GM18505 (cell line): ENCODE measurements around the gene ZDHHC14.
"Not testable (repeated sequence)": the region's sequence is repeated elsewhere in the genome, so short reads cannot be mapped to it uniquely, and the experiment has no call there.

Experiments used
- ATAC-seq: cut with Tn5 transposase; IDR thresholded peaks from one replicate; pipeline ENCODE4 v1.9.1; 2021; ENCODE audit not compliant: unreplicated experiment
- POLR2A ChIP-seq: IDR thresholded peaks from 4 replicates; pipeline ENCODE4 v1.6.1; 2011; ENCODE audit warnings: borderline replicate concordance; ENCODE audit not compliant: insufficient read depth, insufficient read length; ENCODE audit errors: extremely low read depth

ZDHHC14 gene

DNA sequence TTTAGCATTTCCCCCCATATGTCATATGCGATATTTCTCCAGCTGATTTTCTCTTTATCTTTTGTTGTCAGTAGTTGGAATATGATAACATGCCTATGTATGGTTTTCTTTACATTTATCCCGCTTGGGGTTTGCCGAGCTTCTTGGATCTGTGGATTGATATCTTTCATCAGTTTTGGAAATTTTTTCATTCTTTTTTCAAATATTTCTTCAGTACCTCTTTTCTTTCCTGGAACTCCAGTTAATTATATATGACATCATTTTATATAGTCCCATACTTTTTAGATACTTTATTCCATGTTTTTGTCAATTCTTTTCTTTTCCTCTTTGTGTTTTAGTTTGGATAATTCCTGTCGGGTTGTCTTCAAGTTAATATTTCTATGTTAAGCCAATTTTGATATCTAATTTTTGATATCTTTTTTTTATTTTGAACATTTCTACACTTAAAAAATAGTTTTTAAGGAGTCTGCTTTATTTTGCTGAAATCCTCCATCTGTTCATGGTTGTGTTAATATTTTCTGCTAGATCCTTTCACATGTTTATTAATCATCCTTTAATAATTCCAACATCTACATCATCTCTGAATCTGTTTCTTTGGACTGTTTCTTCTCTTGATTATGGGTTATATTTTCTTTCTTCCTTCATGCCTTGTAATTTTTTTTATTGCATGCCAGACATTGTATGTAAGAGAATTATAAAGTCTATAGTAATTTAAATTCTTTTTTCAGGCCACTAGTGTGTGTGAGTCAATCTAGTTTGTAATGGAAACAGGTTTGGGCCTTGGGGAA lies 9.5 kb downstream of the ZDHHC14 start:
- ATAC-seq: no peak
- no peak for TF ChIP-seq POLR2A

DNA sequence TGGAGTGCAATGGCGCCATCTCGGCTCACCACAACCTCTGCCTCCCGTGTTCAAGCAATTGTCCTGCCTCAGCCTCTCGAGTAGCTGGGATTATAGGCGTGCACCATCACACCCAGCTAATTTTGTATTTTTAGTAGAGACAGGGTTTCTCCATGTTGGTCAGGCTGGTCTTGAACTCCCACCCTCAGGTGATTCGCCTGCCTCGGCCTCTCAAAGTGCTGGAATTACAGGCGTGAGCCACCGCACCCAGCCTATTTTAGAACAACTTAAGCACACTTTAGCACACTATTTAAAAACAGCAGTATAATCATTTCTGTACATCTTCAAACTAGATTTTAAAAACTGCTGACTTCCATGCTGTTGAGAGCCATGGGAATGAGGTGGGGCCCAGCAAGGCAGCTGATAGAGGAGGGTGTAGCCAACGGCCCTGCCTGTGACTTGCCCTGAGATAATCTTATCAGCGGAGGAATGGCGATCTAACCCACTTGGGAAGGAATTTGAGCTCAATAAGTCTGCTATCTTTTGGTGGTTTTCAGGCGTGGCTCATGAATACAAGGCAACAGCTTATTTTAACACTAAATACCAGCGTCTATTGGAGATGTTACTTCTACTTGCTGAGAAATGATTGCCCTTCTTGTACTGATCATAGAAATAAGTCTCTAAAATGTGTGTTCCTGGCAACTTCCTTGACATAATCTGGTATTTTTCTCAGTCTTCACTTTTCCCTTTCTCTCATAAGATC lies 12.1 kb downstream of the ZDHHC14 start:
- no peak for TF ChIP-seq POLR2A
- no peak for ATAC-seq

DNA sequence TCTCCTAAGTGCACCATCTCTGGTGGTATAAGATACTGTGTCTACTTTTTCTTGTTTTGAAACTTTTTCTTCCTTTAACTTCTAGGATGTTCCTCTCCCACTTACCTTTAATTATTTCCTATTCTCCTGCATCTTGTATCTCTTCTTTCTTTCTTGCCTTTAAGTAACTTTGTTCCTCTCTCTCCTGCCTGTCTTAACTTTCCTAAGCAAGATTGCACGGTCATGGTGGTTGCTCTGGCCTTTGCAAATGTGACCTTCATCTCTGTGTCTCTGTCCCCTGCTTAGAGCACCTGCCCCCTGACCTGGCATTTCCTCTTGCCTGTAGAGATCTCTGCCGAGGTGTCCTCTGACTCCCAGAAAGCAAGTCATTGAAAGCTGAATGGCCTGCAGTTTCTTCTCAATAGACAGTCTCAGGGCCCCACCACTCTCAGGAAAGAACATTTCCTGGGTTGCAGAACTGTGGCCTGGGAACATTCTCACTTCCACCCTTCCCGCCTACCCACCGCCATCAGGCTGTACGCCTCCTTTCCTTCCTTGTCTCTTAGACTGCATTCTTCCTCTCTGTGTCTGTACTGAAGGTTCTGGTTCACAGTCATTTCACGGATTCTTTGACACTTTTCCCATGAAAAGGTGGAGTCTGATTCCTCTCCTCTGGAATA lies 12.8 kb downstream of the ZDHHC14 start:
- no peak for ATAC-seq
- no peak for TF ChIP-seq POLR2A

DNA sequence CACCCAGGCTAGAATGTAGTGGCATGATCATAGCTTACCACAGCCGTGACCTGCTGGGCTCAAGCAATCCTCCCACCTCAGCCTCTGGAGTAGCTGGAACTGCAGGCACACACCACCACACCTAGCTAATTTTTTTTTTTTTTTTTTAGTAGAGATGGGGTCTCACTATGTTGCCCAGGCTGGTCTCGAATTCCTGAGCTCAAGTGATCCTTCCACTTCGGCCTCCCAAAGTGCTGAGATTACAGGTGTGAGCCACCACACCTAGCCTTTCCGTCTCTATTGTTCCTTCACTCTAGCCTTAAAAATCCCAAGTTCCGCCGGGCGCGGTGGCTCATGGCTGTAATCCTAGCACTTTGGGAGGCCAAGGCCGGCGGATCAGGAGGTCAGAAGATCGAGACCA lies 14.2 kb downstream of the ZDHHC14 start:
- not testable (repeated sequence) for ATAC-seq

GRCh38 chr6:157396026-157396425 lies 15.0 kb downstream of the ZDHHC14 start:
- ATAC-seq: no peak

GRCh38 chr6:157397660-157398059 lies 16.7 kb downstream of the ZDHHC14 start:
- ATAC-seq: no peak
- no peak for TF ChIP-seq POLR2A

More at GRCh38 chr6:157396026-157396425, 15.0 kb downstream of the ZDHHC14 start:
- TF ChIP-seq POLR2A: no peak

GRCh38 chr6:157398151-157398550 lies 17.2 kb downstream of the ZDHHC14 start:
- TF ChIP-seq POLR2A: no peak
- no peak for ATAC-seq

DNA sequence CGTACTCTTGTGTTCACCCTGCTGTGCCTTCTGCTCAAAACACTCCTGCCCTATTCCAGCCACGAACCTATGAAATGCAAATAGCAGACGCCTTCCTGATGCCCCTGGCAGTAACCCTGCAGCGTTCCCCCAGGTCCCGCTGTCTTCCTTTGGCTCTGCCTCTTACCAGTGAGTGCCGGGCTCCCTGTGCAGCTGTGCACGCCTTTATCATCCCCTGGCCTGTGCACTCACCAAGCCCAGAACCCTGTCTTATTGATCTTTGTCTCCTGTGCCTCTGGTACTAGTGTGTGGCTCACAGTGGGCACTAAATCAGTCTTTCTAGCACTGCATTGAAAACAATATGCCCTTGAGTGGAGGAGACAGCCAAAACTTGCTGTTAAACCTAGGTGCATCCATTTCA lies 19.7 kb downstream of the ZDHHC14 start:
- ATAC-seq: no peak
- TF ChIP-seq POLR2A: no peak

GRCh38 chr6:157401734-157402338 lies 20.8 kb downstream of the ZDHHC14 start:
- no peak for TF ChIP-seq POLR2A
- ATAC-seq: no peak

DNA sequence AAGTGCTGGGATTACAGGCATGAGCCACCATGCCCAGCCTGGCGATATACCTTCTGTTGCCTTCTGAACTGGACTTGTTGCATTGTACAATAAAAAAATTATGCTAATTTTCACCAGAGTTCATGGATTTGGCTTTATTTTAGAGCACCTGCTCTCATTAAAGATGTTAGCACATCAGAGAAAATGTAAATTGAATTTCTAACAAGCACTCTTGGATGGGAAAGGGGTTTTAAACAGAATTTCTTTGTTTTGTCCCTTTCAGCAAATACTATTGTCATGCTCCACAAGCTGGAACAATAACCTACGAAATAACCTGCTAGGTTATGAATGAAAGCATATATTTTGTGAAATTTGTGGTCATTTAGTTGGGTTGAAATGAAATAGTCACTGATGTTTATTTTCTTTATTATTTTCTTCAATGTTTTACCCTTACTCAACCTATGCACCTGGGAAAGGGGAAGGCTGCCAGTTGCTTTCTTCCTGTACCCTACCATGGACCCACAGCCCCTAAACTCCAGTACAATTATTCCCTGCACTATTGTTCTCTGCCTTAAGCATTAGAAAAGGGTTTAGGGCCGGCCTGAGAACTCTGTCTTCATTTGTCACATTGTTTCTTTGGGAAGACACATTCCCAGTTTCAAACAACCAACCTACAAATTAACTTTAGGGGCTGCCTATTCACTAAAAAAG lies 22.2 kb downstream of the ZDHHC14 start:
- no peak for ATAC-seq
- no peak for TF ChIP-seq POLR2A

DNA sequence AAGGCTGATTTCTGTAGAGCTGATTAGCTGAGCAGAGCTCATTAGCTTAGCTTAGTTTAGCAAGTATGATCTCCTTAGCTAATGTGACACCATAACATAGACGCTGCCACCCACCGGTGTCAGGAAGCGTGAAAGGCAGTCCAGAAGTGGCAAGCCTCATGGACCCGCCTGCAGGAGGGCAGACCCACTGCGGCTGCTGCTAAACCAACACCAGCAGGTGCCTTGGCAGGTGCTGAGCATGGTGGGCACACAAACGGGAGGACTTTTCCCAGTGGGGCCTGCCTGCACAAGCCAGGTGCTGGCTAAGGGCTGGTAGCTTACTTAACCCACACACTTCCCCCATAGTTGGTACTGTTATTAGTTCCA lies 22.7 kb downstream of the ZDHHC14 start:
- no peak for TF ChIP-seq POLR2A
- no peak for ATAC-seq

GRCh38 chr6:157405986-157406385 lies 25.0 kb downstream of the ZDHHC14 start:
- no peak for ATAC-seq
- no peak for TF ChIP-seq POLR2A

GRCh38 chr6:157406661-157407060 lies 25.7 kb downstream of the ZDHHC14 start:
- no peak for ATAC-seq
- no peak for TF ChIP-seq POLR2A

GRCh38 chr6:157407646-157408045 lies 26.7 kb downstream of the ZDHHC14 start:
- no peak for TF ChIP-seq POLR2A
- ATAC-seq: no peak

DNA sequence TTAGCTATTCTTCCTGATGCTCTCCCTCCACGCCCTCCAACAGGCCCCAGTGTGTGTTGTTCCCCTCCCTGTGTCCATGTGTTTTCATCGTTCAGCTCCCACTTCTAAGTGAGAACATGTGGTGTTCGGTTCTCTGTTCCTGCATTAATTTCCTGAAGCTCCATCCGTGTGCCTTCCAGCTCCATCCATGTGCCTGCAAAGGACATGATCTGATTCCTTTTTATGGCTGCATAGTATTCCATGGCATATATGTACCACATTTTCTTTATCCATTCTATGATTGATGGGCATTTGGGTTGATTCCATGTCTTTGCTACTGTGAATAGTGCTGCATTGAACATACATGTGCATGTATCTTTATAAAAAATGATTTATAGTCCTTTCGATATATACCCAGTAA lies 27.4 kb downstream of the ZDHHC14 start:
- not testable (repeated sequence) for ATAC-seq
